ENCODE results near the gene PPFIBP1.
"Not testable (repeated sequence)": the region's sequence is repeated elsewhere in the genome, so short reads cannot be mapped to it uniquely, and the experiment has no call there.

GRCh38 chr12:27636569-27636968 is 112.6 kb downstream of the PPFIBP1 start:
- TF ChIP-seq, protein P1, sequence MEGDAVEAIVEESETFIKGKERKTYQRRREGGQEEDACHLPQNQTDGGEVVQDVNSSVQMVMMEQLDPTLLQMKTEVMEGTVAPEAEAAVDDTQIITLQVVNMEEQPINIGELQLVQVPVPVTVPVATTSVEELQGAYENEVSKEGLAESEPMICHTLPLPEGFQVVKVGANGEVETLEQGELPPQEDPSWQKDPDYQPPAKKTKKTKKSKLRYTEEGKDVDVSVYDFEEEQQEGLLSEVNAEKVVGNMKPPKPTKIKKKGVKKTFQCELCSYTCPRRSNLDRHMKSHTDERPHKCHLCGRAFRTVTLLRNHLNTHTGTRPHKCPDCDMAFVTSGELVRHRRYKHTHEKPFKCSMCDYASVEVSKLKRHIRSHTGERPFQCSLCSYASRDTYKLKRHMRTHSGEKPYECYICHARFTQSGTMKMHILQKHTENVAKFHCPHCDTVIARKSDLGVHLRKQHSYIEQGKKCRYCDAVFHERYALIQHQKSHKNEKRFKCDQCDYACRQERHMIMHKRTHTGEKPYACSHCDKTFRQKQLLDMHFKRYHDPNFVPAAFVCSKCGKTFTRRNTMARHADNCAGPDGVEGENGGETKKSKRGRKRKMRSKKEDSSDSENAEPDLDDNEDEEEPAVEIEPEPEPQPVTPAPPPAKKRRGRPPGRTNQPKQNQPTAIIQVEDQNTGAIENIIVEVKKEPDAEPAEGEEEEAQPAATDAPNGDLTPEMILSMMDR (IDR thresholded peaks at IDR 0.05) = not testable (repeated sequence)
- TF ChIP-seq POLR2A (IDR thresholded peaks at IDR 0.05) = not testable (repeated sequence)
